ENCODE data around the gene CLIC4. TPM values are rescaled to one million over a fixed set of nuclear protein-coding genes. Genes with fewer than 3 reads are reported as not detected.

Gene CLIC4
- total and polyA plus RNA-seq, 9 of the 15 experiments (the other 6 are each of a cell fraction or from before 2014, with no cell fraction given) = 16.0 to 67.5 (median 38.4) TPM

DNA sequence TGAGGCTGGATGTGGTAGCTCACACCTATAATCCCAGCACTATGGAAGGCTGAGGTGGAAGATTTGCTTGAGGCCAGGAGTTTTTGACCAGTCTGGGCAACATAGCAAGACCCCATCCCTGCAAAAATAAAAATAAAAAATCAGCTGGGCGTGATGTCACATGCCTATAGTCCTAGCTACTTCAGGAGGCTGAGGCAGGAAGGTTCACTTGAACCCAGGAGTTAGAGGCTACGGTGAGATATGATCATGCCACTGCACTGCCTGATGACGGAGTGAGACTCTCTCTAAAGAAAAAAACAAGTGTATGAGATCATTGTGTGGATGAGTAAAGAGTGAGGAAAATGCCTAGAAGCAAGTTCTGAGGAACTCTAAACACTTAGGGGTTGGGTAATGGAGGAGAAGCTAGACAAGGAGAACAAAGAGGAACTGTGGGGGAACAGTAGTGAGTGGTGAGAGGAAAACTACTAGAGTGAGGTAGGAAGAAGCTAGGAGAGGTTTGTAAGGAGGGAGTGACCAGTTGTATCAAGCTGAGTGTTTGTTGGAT, 17.0 kb downstream of the CLIC4 start (continued):
- TF ChIP-seq, protein P1, sequence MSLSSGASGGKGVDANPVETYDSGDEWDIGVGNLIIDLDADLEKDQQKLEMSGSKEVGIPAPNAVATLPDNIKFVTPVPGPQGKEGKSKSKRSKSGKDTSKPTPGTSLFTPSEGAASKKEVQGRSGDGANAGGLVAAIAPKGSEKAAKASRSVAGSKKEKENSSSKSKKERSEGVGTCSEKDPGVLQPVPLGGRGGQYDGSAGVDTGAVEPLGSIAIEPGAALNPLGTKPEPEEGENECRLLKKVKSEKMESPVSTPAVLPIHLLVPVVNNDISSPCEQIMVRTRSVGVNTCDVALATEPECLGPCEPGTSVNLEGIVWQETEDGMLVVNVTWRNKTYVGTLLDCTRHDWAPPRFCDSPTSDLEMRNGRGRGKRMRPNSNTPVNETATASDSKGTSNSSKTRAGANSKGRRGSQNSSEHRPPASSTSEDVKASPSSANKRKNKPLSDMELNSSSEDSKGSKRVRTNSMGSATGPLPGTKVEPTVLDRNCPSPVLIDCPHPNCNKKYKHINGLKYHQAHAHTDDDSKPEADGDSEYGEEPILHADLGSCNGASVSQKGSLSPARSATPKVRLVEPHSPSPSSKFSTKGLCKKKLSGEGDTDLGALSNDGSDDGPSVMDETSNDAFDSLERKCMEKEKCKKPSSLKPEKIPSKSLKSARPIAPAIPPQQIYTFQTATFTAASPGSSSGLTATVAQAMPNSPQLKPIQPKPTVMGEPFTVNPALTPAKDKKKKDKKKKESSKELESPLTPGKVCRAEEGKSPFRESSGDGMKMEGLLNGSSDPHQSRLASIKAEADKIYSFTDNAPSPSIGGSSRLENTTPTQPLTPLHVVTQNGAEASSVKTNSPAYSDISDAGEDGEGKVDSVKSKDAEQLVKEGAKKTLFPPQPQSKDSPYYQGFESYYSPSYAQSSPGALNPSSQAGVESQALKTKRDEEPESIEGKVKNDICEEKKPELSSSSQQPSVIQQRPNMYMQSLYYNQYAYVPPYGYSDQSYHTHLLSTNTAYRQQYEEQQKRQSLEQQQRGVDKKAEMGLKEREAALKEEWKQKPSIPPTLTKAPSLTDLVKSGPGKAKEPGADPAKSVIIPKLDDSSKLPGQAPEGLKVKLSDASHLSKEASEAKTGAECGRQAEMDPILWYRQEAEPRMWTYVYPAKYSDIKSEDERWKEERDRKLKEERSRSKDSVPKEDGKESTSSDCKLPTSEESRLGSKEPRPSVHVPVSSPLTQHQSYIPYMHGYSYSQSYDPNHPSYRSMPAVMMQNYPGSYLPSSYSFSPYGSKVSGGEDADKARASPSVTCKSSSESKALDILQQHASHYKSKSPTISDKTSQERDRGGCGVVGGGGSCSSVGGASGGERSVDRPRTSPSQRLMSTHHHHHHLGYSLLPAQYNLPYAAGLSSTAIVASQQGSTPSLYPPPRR (CRISPR knock-in tag; IDR thresholded peaks at IDR 0.05; ENCODE audit: borderline replicate concordance) = no peak
- TF ChIP-seq USF1 (CRISPR knock-in tag; IDR thresholded peaks at IDR 0.05) (no peak), ZHX1 (conservative IDR thresholded peaks at IDR 0.05; ENCODE audit: low read length) (no peak), C11orf30 (IDR thresholded peaks at IDR 0.05; ENCODE audit: low read depth) (no peak), EP300 (IDR thresholded peaks at IDR 0.05; ENCODE audit: low read length) (no peak), ZNF740 (CRISPR knock-in tag; IDR thresholded peaks at IDR 0.05) (no peak), ZNF740 (tag; IDR thresholded peaks at IDR 0.05) (no peak), E2F5 (CRISPR knock-in tag; IDR thresholded peaks at IDR 0.05) (no peak), SAFB (IDR thresholded peaks at IDR 0.05; ENCODE audit: borderline replicate concordance, low read depth, low read length) (no peak), DEAF1 (CRISPR knock-in tag; IDR thresholded peaks at IDR 0.05) (no peak), E2F3 (CRISPR knock-in tag; IDR thresholded peaks at IDR 0.05) (no peak), ZNF124 (CRISPR knock-in tag; IDR thresholded peaks at IDR 0.05) (no peak), FOXK2 (conservative IDR thresholded peaks at IDR 0.05 in 1 of 2, IDR thresholded peaks at IDR 0.05 in 1 of 2; ENCODE audit: low read depth in 2 of 2) (peak in 1 of 2 experiments; percentile 61; a peak in 2 of 4 replicates), ZNF57 (CRISPR knock-in tag; IDR thresholded peaks at IDR 0.05) (no peak)
- TF ChIP-seq, protein P2, sequence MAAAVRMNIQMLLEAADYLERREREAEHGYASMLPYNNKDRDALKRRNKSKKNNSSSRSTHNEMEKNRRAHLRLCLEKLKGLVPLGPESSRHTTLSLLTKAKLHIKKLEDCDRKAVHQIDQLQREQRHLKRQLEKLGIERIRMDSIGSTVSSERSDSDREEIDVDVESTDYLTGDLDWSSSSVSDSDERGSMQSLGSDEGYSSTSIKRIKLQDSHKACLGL (CRISPR knock-in tag; IDR thresholded peaks at IDR 0.05; ENCODE audit: borderline replicate concordance, poor library complexity, severe bottlenecking) = no peak

Data from K562 (cell line).